Glutamatergic neuron (in vitro differentiated cells): ENCODE results near the gene MYRF. TPM values are rescaled to one million over a fixed set of nuclear protein-coding genes. Genes with fewer than 3 reads are reported as not detected.

Experiments used
- DNase-seq: peaks from one replicate; pipeline ENCODE4 v3.0.0; 2022
- H3K27ac Mint-ChIP-seq: one replicate; pipeline ENCODE4 v1.8.0; 2020; ENCODE audit warnings: mild to moderate bottlenecking, mixed read lengths, inconsistent platforms; ENCODE audit not compliant: unreplicated experiment
- H3K27me3 Mint-ChIP-seq: one replicate; pipeline ENCODE4 v1.8.0; 2020; ENCODE audit warnings: mild to moderate bottlenecking, moderate library complexity, mixed read lengths, inconsistent platforms; ENCODE audit not compliant: unreplicated experiment
- H3K36me3 Mint-ChIP-seq: one replicate; pipeline ENCODE4 v1.8.0; 2020; ENCODE audit warnings: mild to moderate bottlenecking, mixed read lengths, inconsistent platforms; ENCODE audit not compliant: unreplicated experiment
- H3K4me1 Mint-ChIP-seq: one replicate; pipeline ENCODE4 v1.8.0; 2020; ENCODE audit warnings: mild to moderate bottlenecking, low read depth, mixed read lengths, inconsistent platforms; ENCODE audit not compliant: unreplicated experiment
- H3K4me3 Mint-ChIP-seq: one replicate; pipeline ENCODE4 v1.8.0; 2020; ENCODE audit warnings: mild to moderate bottlenecking, mixed read lengths, inconsistent platforms; ENCODE audit not compliant: unreplicated experiment
- H3K9me3 Mint-ChIP-seq: one replicate; pipeline ENCODE4 v1.8.0; 2020; ENCODE audit warnings: mild to moderate bottlenecking, moderate library complexity, mixed read lengths, inconsistent platforms; ENCODE audit not compliant: unreplicated experiment
- total RNA-seq: library from RNA; stranded (reverse); fragmentation: NEBNext Ultra II Directional; extraction: Animal tissue kit (Norgen Biotek cat#: 25700); gene quantifications from one replicate; pipeline ENCODE4 v1.2.1, GENCODE V29; 2021; ENCODE audit not compliant: unreplicated experiment
- TF ChIP-seq, protein P1 (sequence below): fragments of 200-600 bp; sonication (generic); IDR thresholded peaks from one replicate; pipeline ENCODE4 v1.5.0; 2021; ENCODE audit not compliant: partially characterized antibody, unreplicated experiment

Gene MYRF
- total RNA-seq, 1 donor from 2014 or later = 0.29 TPM

DNA sequence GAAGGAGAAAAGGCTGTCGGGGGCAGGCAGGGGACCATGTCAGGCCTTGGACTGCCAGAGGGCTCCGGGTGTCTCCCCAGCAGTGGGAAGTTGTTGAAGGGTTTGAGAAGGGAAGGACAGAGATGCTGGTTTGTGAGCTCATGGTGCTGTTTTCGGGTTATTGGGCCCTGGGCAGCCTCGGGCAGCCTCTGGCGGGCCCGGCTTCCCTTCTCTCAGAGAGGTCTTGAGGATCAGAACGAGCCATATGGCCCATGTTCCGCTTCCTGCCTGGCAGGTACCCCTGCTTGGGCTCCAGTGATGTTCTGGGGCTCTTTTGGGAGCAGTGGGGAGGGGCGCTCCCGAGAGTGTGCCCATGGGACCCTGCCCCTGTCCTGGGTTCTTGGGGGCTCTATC lies 9.8 kb downstream of the MYRF start:
- Mint-ChIP-seq H3K4me1 (peaks cover 3% of the 10 kb centered on the region), H3K27ac (no peak overlapping the region), H3K9me3 (peaks cover under 1% of the 10 kb centered on the region), H3K4me3 (no peak overlapping the region), H3K36me3 (no peaks in the 10 kb centered on the region), H3K27me3 (peaks cover 1% of the 10 kb centered on the region)
- TF ChIP-seq, protein P1, sequence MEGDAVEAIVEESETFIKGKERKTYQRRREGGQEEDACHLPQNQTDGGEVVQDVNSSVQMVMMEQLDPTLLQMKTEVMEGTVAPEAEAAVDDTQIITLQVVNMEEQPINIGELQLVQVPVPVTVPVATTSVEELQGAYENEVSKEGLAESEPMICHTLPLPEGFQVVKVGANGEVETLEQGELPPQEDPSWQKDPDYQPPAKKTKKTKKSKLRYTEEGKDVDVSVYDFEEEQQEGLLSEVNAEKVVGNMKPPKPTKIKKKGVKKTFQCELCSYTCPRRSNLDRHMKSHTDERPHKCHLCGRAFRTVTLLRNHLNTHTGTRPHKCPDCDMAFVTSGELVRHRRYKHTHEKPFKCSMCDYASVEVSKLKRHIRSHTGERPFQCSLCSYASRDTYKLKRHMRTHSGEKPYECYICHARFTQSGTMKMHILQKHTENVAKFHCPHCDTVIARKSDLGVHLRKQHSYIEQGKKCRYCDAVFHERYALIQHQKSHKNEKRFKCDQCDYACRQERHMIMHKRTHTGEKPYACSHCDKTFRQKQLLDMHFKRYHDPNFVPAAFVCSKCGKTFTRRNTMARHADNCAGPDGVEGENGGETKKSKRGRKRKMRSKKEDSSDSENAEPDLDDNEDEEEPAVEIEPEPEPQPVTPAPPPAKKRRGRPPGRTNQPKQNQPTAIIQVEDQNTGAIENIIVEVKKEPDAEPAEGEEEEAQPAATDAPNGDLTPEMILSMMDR = no peak
- no peak for DNase-seq

DNA sequence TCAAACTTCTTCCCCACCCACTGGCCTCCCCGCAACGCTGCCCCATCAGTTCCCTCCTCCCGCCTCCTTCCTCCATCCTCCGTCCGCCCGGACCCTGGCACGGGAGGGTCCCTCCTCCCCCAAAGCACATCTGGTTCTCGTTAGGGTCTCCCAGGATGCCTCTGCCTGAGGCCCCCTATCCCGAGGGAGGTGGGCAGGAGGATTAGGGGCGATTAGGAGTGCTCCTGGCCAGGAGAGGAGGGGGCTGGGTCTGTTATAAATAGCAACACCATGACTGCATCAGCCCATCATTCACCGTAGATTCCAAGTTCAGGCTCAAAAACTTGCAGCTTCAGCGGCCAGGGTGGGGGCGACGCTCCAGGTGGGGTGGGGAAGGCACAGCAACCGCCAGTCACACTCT lies 10.4 kb downstream of the MYRF start:
- Mint-ChIP-seq H3K4me3 (no peak overlapping the region), H3K9me3 (no peaks in the 10 kb centered on the region), H3K27ac (no peak overlapping the region), H3K27me3 (peaks cover 2% of the 10 kb centered on the region), H3K4me1 (peaks cover 3% of the 10 kb centered on the region), H3K36me3 (no peaks in the 10 kb centered on the region)
- TF ChIP-seq, protein P1 = no peak
- no peak for DNase-seq

DNA sequence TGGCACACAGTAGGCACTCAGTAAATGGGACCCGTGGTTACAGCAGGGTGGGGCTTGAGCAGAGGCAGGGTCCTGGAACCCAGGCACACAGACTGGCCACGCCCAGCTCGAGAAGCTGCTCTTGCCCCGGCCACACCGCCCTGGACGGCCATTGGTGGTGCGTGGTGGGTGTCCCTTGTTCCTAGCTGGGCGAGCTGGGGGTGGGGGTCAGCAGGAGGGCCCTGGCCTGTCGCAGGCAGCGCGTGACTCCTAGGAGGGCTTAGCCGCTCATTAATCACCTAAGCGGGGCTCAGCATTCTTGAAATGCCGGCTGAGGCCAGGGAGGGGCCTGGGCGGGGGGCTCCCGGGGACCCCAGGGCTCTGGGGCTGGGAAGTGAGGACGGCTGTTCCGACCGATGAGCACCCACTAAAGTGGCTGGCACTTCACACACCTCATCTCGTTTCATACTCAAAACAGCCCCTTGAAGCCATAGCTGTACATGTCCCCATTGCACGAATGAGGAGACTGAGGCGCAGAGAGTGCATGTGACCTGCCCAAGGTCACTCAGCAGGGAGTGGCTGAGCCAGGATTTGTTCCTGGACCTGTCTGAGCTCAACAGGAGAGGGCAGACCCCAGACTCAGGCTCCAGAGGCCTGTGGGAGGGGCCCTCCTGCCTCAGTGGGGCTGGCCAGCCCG lies 11.6 kb downstream of the MYRF start:
- TF ChIP-seq, protein P1 = no peak
- Mint-ChIP-seq H3K36me3 (no peaks in the 10 kb centered on the region), H3K27ac (no peak overlapping the region), H3K4me3 (no peak overlapping the region), H3K27me3 (peaks cover 8% of the 10 kb centered on the region), H3K4me1 (peaks cover 3% of the 10 kb centered on the region), H3K9me3 (no peaks in the 10 kb centered on the region)
- no peak for DNase-seq

DNA sequence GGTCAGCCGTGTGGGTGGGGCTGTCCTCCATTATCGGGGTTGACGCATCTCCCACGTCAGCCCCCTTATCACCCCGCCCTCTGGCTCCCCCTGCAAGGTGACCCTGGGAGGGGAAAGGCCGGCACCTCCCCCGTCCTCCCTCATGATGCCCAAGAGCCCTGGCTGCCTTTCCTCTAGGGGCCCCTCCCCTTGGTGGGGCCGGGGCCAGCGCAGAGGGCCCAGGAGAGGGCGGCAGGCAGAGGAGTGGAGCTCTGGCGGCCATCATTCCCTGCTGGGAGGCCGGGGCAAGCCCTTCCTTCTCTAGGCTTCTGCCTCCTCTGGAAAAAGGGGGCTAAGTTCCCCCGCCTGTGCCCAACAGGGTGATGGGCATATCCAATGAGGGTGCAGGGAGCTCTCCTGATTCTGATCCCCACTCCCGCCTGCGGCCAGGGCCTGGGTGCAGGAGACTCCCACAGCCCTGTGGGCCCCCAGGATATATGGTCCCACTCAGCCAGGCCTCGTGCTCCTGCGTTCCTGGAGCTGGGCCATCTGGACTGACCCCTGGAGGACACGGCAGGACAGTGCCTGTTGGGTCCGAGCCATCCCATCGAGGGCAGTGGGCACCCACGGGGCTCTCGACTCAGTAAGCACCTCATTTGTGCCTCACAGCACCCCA lies 12.3 kb downstream of the MYRF start:
- no peak overlapping the region for H3K27ac Mint-ChIP-seq
- TF ChIP-seq, protein P1 = no peak
- H3K36me3 Mint-ChIP-seq = no peaks in the 10 kb centered on the region
- peaks cover 8% of the 10 kb centered on the region for H3K27me3 Mint-ChIP-seq
- H3K9me3 Mint-ChIP-seq = no peaks in the 10 kb centered on the region
- peaks cover 3% of the 10 kb centered on the region for H3K4me1 Mint-ChIP-seq
- no peak overlapping the region for H3K4me3 Mint-ChIP-seq
- DNase-seq = no peak

DNA sequence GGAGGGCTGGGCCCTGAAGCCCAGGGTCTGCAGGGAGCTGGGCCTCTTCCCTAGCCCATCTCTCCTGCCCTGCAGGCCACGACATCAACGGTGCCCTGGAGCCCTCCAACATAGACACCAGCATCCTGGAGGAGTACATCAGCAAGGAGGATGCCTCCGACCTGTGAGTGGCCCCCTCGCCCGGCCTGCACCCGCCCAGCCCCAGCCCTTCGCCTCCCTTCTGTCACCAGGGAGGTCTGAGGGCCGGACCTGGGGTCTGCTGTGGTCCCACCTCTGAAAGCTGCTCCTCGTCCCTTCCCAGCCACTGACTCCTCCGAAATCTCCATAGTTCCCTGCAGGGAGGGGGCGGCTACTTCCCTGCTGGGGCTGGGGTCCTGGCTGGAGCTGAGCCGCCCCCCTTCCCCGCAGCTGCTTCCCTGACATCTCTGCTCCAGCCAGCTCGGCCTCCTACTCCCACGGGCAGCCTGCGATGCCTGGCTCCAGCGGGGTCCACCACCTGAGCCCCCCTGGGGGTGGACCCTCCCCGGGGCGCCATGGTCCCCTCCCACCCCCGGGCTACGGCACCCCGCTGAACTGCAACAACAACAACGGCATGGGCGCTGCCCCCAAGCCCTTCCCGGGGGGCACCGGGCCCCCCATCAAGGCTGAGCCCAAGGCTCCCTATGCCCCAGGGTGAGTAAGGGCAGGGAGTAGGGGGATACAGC lies 13.3 kb downstream of the MYRF start:
- Mint-ChIP-seq H3K27ac (no peak overlapping the region), H3K36me3 (no peaks in the 10 kb centered on the region), H3K27me3 (peaks cover 7% of the 10 kb centered on the region), H3K4me3 (no peak overlapping the region), H3K9me3 (no peaks in the 10 kb centered on the region), H3K4me1 (peaks cover 3% of the 10 kb centered on the region)
- no peak for DNase-seq
- TF ChIP-seq, protein P1 = no peak
